IMR-90 (cell line): ENCODE results near the gene CLDN18. TPM values are rescaled to one million over a fixed set of nuclear protein-coding genes. Genes with fewer than 3 reads are reported as not detected.

Experiments
- ATAC-seq: fragments of 200-7000 bp; cut with Tn5 transposase; 2 replicates; pipeline ENCODE4 v1.9.1; 2020; ENCODE audit warnings: low read depth, mild to moderate bottlenecking, moderate library complexity
- BruUV-seq: library from RNA; stranded (reverse); fragments of 400-500 nt; replicated peaks from 2 replicates; lab custom pipeline; 2021; lab: Mats Ljungman, UMichigan
- CTCF ChIA-PET: fragments of 300-600 bp; formaldehyde crosslinking; extraction: SDS; loops from one replicate; lab custom pipeline; 2021; ENCODE audit warnings: antibody characterized with exemption; lab: Yijun Ruan, JAX
- POLR2A ChIA-PET: fragments of 300-600 bp; sonication (Branson Sonifier 250); formaldehyde crosslinking; loops from one replicate; lab custom pipeline; 2022; ENCODE audit warnings: antibody characterized with exemption; ENCODE audit not compliant: unreplicated experiment; lab: Charles Lee
- DNase-seq: peaks from one replicate; pipeline ENCODE4 v3.0.0; 2013
- H2AFZ ChIP-seq: replicated peaks from 2 replicates; pipeline ENCODE3; 2013; ENCODE audit warnings: low read length, mild to moderate bottlenecking; ENCODE audit not compliant: poor library complexity
- H2AK5ac ChIP-seq: 2 replicates; pipeline ENCODE4 v1.6.1; 2013; ENCODE audit warnings: low read depth, low read length, inconsistent platforms
- H2AK9ac ChIP-seq: replicated peaks from 2 replicates; pipeline ENCODE3; 2013; ENCODE audit warnings: mild to moderate bottlenecking, low read depth, low read length, moderate library complexity; ENCODE audit not compliant: poor library complexity
- H2BK120ac ChIP-seq: 2 replicates; pipeline ENCODE4 v1.6.1; 2013; ENCODE audit warnings: low read depth, low read length, inconsistent platforms
- H2BK15ac ChIP-seq: 3 replicates; pipeline ENCODE4 v1.6.1; 2013; ENCODE audit warnings: low read depth, low read length, inconsistent platforms
- H2BK20ac ChIP-seq: 2 replicates; pipeline ENCODE4 v1.6.1; 2013; ENCODE audit warnings: low read depth, mild to moderate bottlenecking, inconsistent platforms, low read length, moderate library complexity
- H2BK5ac ChIP-seq: 2 replicates; pipeline ENCODE4 v1.6.1; 2013; ENCODE audit warnings: mild to moderate bottlenecking, low read depth, low read length, inconsistent platforms; ENCODE audit not compliant: poor library complexity, severe bottlenecking
- H3K14ac ChIP-seq: replicated peaks from 2 replicates; pipeline ENCODE4 v1.6.1; 2013; ENCODE audit warnings: low read depth, low read length, inconsistent platforms
- H3K18ac ChIP-seq: 2 replicates; pipeline ENCODE4 v1.6.1; 2013; ENCODE audit warnings: low read depth, low read length, control low read depth
- H3K23ac ChIP-seq: 2 replicates; pipeline ENCODE4 v1.6.1; 2013; ENCODE audit warnings: low read depth, low read length, inconsistent platforms
- H3K27ac ChIP-seq: 2 replicates; pipeline ENCODE4 v1.5.1; 2013; ENCODE audit warnings: mild to moderate bottlenecking, control low read depth, low read length; ENCODE audit not compliant: insufficient read depth
- H3K27me3 ChIP-seq: 2 replicates; pipeline ENCODE4 v1.6.1; 2013; ENCODE audit warnings: low read length; ENCODE audit not compliant: control insufficient read depth, insufficient read depth
- H3K36me3 ChIP-seq: 2 replicates; pipeline ENCODE4 v1.6.1; 2013; ENCODE audit warnings: low read length, mixed read lengths; ENCODE audit not compliant: control insufficient read depth, insufficient read depth
- H3K4ac ChIP-seq: 2 replicates; pipeline ENCODE4 v1.6.1; 2013; ENCODE audit warnings: low read depth, low read length, inconsistent platforms
- H3K4me1 ChIP-seq: 2 replicates; pipeline ENCODE4 v1.6.1; 2013; ENCODE audit warnings: low read length, mixed read lengths; ENCODE audit not compliant: control insufficient read depth, insufficient read depth
- H3K4me2 ChIP-seq: 2 replicates; pipeline ENCODE4 v1.6.1; 2013; ENCODE audit warnings: low read depth, mild to moderate bottlenecking, control low read depth, low read length, moderate library complexity
- H3K4me3 ChIP-seq: 2 replicates; pipeline ENCODE4 v1.5.1; 2013; ENCODE audit warnings: low read depth, mild to moderate bottlenecking, control low read depth, low read length, moderate library complexity; ENCODE audit not compliant: insufficient read depth
- H3K56ac ChIP-seq: 2 replicates; pipeline ENCODE4 v1.6.1; 2013; ENCODE audit warnings: low read length, inconsistent platforms; ENCODE audit not compliant: insufficient read depth; ENCODE audit errors: extremely low read depth
- H3K79me1 ChIP-seq, 2 experiments: 2 replicates each; pipeline ENCODE4 v1.6.1; 2013; ENCODE audit warnings: low read length in 2 of 2, inconsistent platforms in 1 of 2, low read depth in 1 of 2
- H3K9ac ChIP-seq: 2 replicates; pipeline ENCODE4 v1.6.1; 2013; ENCODE audit warnings: low read depth, low read length, control low read depth
- H3K9me1 ChIP-seq: 2 replicates; pipeline ENCODE4 v1.6.1; 2013; ENCODE audit warnings: low read length, inconsistent platforms; ENCODE audit not compliant: insufficient read depth
- H3K9me3 ChIP-seq: 2 replicates; pipeline ENCODE4 v1.6.1; 2013; ENCODE audit warnings: low read length; ENCODE audit not compliant: control insufficient read depth, insufficient read depth
- H4K20me1 ChIP-seq: 2 replicates; pipeline ENCODE4 v1.6.1; 2013; ENCODE audit warnings: low read length, inconsistent platforms; ENCODE audit not compliant: insufficient read depth
- H4K5ac ChIP-seq: 2 replicates; pipeline ENCODE4 v1.6.1; 2013; ENCODE audit warnings: mild to moderate bottlenecking, low read depth, low read length, control low read depth
- H4K8ac ChIP-seq, 2 experiments: 2 replicates each; pipeline ENCODE4 v1.6.1; 2013; ENCODE audit warnings: low read depth in 2 of 2, low read length in 2 of 2, control low read depth in 1 of 2, inconsistent platforms in 1 of 2
- H4K91ac ChIP-seq: 2 replicates; pipeline ENCODE4 v1.6.1; 2013; ENCODE audit warnings: low read depth, low read length, inconsistent platforms; ENCODE audit not compliant: insufficient read depth
- BHLHE40 ChIP-seq: fragments of 150-350 bp; IDR thresholded peaks from 2 replicates; pipeline ENCODE4 v1.6.1; 2016; ENCODE audit warnings: mild to moderate bottlenecking, low read depth, low read length
- CEBPB ChIP-seq: IDR thresholded peaks from 2 replicates; pipeline ENCODE4 v1.6.1; 2012; ENCODE audit warnings: low read depth, low read length, improper control_type of control experiment
- CHD1 ChIP-seq: IDR thresholded peaks from 2 replicates; pipeline ENCODE4 v1.6.1; 2012; ENCODE audit warnings: low read depth, low read length, improper control_type of control experiment
- CTCF ChIP-seq: conservative IDR thresholded peaks from 2 replicates; pipeline ENCODE4 v1.5.1; 2012; ENCODE audit warnings: mild to moderate bottlenecking, low read depth, low read length, improper control_type of control experiment
- ELK1 ChIP-seq: fragments of 150-350 bp; IDR thresholded peaks from 2 replicates; pipeline ENCODE4 v1.6.1; 2016; ENCODE audit warnings: low read depth, mild to moderate bottlenecking, low read length, moderate library complexity, borderline replicate concordance
- FOS ChIP-seq: fragments of 150-350 bp; IDR thresholded peaks from 2 replicates; pipeline ENCODE4 v1.6.1; 2016; ENCODE audit warnings: low read depth, low read length
- MAFK ChIP-seq: IDR thresholded peaks from 2 replicates; pipeline ENCODE4 v1.6.1; 2012; ENCODE audit warnings: low read depth, low read length, improper control_type of control experiment
- MAZ ChIP-seq: IDR thresholded peaks from 2 replicates; pipeline ENCODE4 v1.6.1; 2012; ENCODE audit warnings: low read depth, mild to moderate bottlenecking, low read length, improper control_type of control experiment, moderate library complexity, borderline replicate concordance
- MXI1 ChIP-seq: IDR thresholded peaks from 2 replicates; pipeline ENCODE4 v1.6.1; 2012; ENCODE audit warnings: low read depth, mild to moderate bottlenecking, low read length, moderate library complexity, borderline replicate concordance
- NFE2L2 ChIP-seq: fragments of 150-350 bp; IDR thresholded peaks from 2 replicates; pipeline ENCODE4 v1.6.1; 2016; ENCODE audit warnings: low read depth, mild to moderate bottlenecking, low read length
- POLR2A ChIP-seq: IDR thresholded peaks from 2 replicates; pipeline ENCODE4 v1.6.1; 2012; ENCODE audit warnings: mild to moderate bottlenecking, low read depth, low read length
- RAD21 ChIP-seq: IDR thresholded peaks from 2 replicates; pipeline ENCODE4 v1.6.1; 2012; ENCODE audit warnings: low read length, improper control_type of control experiment
- RCOR1 ChIP-seq: IDR thresholded peaks from 2 replicates; pipeline ENCODE4 v1.6.1; 2012; ENCODE audit warnings: mild to moderate bottlenecking, low read length, improper control_type of control experiment; ENCODE audit not compliant: insufficient replicate concordance
- RFX5 ChIP-seq: IDR thresholded peaks from 2 replicates; pipeline ENCODE4 v1.8.0; 2012; ENCODE audit warnings: low read depth, mild to moderate bottlenecking, low read length, moderate library complexity
- SMC3 ChIP-seq: fragments of 150-350 bp; IDR thresholded peaks from 2 replicates; pipeline ENCODE4 v1.6.1; 2016; ENCODE audit warnings: low read depth, mild to moderate bottlenecking, antibody characterized with exemption, low read length, moderate library complexity
- USF2 ChIP-seq: fragments of 150-350 bp; IDR thresholded peaks from 2 replicates; pipeline ENCODE4 v1.6.1; 2017; ENCODE audit warnings: mild to moderate bottlenecking, antibody characterized with exemption, low read length, low read depth
- WGBS, 2 experiments: methylation state at CpG; one replicate each; pipeline versions ENCODE4 v1.1.5 to v1.1.7; 2013; ENCODE audit warnings: missing lambda C conversion rate in 2 of 2; ENCODE audit not compliant: insufficient read length in 1 of 2; ENCODE audit errors: extremely low coverage in 2 of 2; 5-methylcytosine and 5-hydroxymethylcytosine counted together
- dilution Hi-C: fragments of 300-500 bp; cut with HindIII; formaldehyde crosslinking; loops from one replicate; pipeline ENCODE4 v1.14.3; 2018; ENCODE audit warnings: low sequenced_read_pairs; ENCODE audit not compliant: unreplicated experiment
- in situ Hi-C: fragments of 300-500 bp; cut with MboI; formaldehyde crosslinking; loops from 3 replicates; pipeline ENCODE4 v1.14.3; 2019; ENCODE audit warnings: low sequenced_read_pairs, inconsistent platforms, mixed read lengths
- intact Hi-C: fragments of 100-400 bp; cut with micrococcal nuclease; formaldehyde crosslinking; loops from 2 replicates; pipeline ENCODE4 v1.10.0; 2022
- polyA plus RNA-seq, 3 experiments: library from polyadenylated mRNA; depleted of rRNA; stranded (reverse); fragments of >200 nt; gene quantifications; 2 replicates each; pipeline ENCODE4 v1.2.3, GENCODE V29; 2012; ENCODE audit warnings: low replicate concordance in 1 of 3
- total RNA-seq: library from RNA; depleted of rRNA; stranded (reverse); fragments of >200 nt; gene quantifications from 2 replicates; pipeline ENCODE4 v1.2.3, GENCODE V29; 2012

The CLDN18 gene
- total and polyA plus RNA-seq, 2 of the 4 experiments (the other 2 are of a cell fraction) = not detected

GRCh38 chr3:137972396-137972795 lies 37.6 kb upstream of the CLDN18 start:
- in situ Hi-C loops = no loop called here
- WGBS, 2 experiments = no CpG with 5 or more reads among the region's 1 CpG
- Histone ChIP-seq H2AK9ac (no peak overlapping the region), H4K91ac (no peak overlapping the region), H3K18ac (no peak overlapping the region), H3K4me2 (no peak overlapping the region), H2BK120ac (no peak overlapping the region), H2BK5ac (no peak overlapping the region), H4K20me1 (no peaks in the 10 kb centered on the region), H4K8ac (no peak overlapping the region), H3K4ac (no peak overlapping the region), H2BK20ac (no peak overlapping the region), H3K23ac (no peak overlapping the region), H3K36me3 (no peaks in the 10 kb centered on the region), H3K9me1 (no peaks in the 10 kb centered on the region), H2AFZ (no peak overlapping the region), H3K79me1 (no peaks in the 10 kb centered on the region), H3K56ac (no peak overlapping the region), H3K9me3 (no peaks in the 10 kb centered on the region), H3K9ac (no peak overlapping the region), H3K27me3 (peaks cover 1% of the 10 kb centered on the region), H3K4me1 (no peaks in the 10 kb centered on the region), H3K27ac (no peak overlapping the region), H3K14ac (no peak overlapping the region), H2AK5ac (no peak overlapping the region), H2BK15ac (no peak overlapping the region), H3K4me3 (no peak overlapping the region), H4K5ac (no peak overlapping the region)
- no TSS peak for BruUV-seq
- no peak for ATAC-seq
- no peak for DNase-seq
- POLR2A ChIA-PET = no interaction called here
- TF ChIP-seq POLR2A (no peak), CHD1 (no peak), RCOR1 (no peak), NFE2L2 (no peak), MAZ (no peak), ELK1 (no peak), SMC3 (no peak), MAFK (no peak), CTCF (no peak), CEBPB (no peak), USF2 (no peak), RAD21 (no peak), MXI1 (no peak), RFX5 (no peak), BHLHE40 (no peak), FOS (no peak)
- intact Hi-C loops = no loop called here
- CTCF ChIA-PET = no interaction called here
- dilution Hi-C loops = no loop called here
